CD4-positive, CD25-positive, alpha-beta regulatory T cell (primary cell): ENCODE data around the gene ZNF226. TPM values are rescaled to one million over a fixed set of nuclear protein-coding genes. Genes with fewer than 3 reads are reported as not detected.
"Not testable (repeated sequence)": the region's sequence is repeated elsewhere in the genome, so short reads cannot be mapped to it uniquely, and the experiment has no call there.

Experiments used
- ATAC-seq, 2 donors: fragments of 150-1000 bp; cut with Tn5 transposase; one replicate each; pipeline ENCODE4 v1.10.0; 2021; ENCODE audit warnings: low read depth in 2 of 2, moderate number of reproducible peaks in 2 of 2, moderate library complexity in 1 of 2
- DNase-seq, 3 donors: peaks; one replicate each; pipeline versions ENCODE4 v3.0.0 to v3.0.0-alpha.2; 2012 to 2022; ENCODE audit warnings: mixed read lengths in 1 of 3
- H3K27ac ChIP-seq: one replicate; pipeline ENCODE4 v1.7.0; 2013; ENCODE audit warnings: mild to moderate bottlenecking, low read length; ENCODE audit not compliant: insufficient read depth, poor library complexity, severe bottlenecking
- H3K27me3 ChIP-seq: one replicate; pipeline ENCODE4 v1.7.0; 2013; ENCODE audit warnings: low read length; ENCODE audit not compliant: control insufficient read depth, insufficient read depth
- H3K36me3 ChIP-seq: one replicate; pipeline ENCODE4 v1.7.0; 2013; ENCODE audit warnings: mild to moderate bottlenecking, low read length, moderate library complexity; ENCODE audit not compliant: control insufficient read depth, insufficient read depth
- H3K4me1 ChIP-seq: 2 replicates; pipeline ENCODE4 v1.7.0; 2013; ENCODE audit warnings: mild to moderate bottlenecking, low read length; ENCODE audit not compliant: insufficient read depth, control insufficient read depth, poor library complexity, severe bottlenecking
- H3K4me3 ChIP-seq: one replicate; pipeline ENCODE4 v1.7.0; 2013; ENCODE audit warnings: low read depth, mild to moderate bottlenecking, low read length, moderate library complexity
- H3K9me3 ChIP-seq, 2 experiments: 1 replicate in 1 of 2; 2 replicates in 1 of 2; pipeline ENCODE4 v1.7.0; 2013; ENCODE audit warnings: low read length in 2 of 2, mild to moderate bottlenecking in 1 of 2, moderate library complexity in 1 of 2; ENCODE audit not compliant: control insufficient read depth in 2 of 2
- H3K27ac Mint-ChIP-seq, 3 donors: one replicate each; pipeline ENCODE4 v1.8.0; 2020 to 2022; ENCODE audit warnings: mild to moderate bottlenecking in 3 of 3, mixed read lengths in 3 of 3, moderate library complexity in 2 of 3
- H3K27me3 Mint-ChIP-seq: one replicate; pipeline ENCODE4 v1.8.0; 2022; ENCODE audit warnings: mild to moderate bottlenecking, mixed read lengths
- H3K36me3 Mint-ChIP-seq: one replicate; pipeline ENCODE4 v1.8.0; 2020; ENCODE audit warnings: mixed read lengths
- H3K4me1 Mint-ChIP-seq, 4 donors: one replicate each; pipeline ENCODE4 v1.8.0; 2020 to 2022; ENCODE audit warnings: mixed read lengths in 4 of 4, mild to moderate bottlenecking in 1 of 4
- H3K4me3 Mint-ChIP-seq, 4 donors: one replicate each; pipeline ENCODE4 v1.8.0; 2020 to 2022; ENCODE audit warnings: mild to moderate bottlenecking in 4 of 4, mixed read lengths in 4 of 4, moderate library complexity in 3 of 4
- H3K9me3 Mint-ChIP-seq, 7 donors: one replicate each; pipeline ENCODE4 v1.8.0; 2020 to 2022; ENCODE audit warnings: mixed read lengths in 7 of 7, mild to moderate bottlenecking in 3 of 7, moderate library complexity in 2 of 7
- polyA plus RNA-seq, 4 donors: library from polyadenylated mRNA; unstranded; fragments of 300-500 nt; fragmentation: Illumina TruSeq; gene quantifications; one replicate each; pipeline ENCODE4 v1.2.3, GENCODE V29; 2021
- total RNA-seq: library from RNA; stranded (reverse); gene quantifications from one replicate; pipeline ENCODE4 v1.2.3, GENCODE V29; 2022

The ZNF226 gene
- total and polyA plus RNA-seq, 5 donors from 2014 or later, result 11.5 to 41.3 (median 27.6) TPM

DNA sequence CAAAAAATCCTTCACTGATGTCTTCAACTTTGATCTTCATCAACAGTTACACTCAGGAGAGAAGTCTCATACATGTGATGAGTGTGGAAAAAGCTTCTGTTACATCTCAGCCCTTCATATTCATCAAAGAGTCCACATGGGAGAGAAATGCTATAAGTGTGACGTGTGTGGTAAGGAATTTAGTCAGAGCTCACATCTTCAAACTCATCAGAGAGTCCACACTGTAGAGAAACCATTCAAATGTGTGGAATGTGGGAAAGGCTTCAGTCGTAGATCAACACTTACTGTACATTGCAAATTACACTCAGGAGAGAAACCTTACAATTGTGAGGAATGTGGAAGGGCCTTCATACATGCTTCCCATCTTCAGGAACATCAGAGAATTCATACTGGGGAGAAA, 8.4 kb upstream of the ZNF226 start:
- H3K36me3 ChIP-seq, result peaks cover 60% of the 10 kb centered on the region
- ATAC-seq (no peak), DNase-seq (no peak)
- no peak overlapping the region for H3K4me3 ChIP-seq
- no peak overlapping the region for H3K27ac ChIP-seq
- Mint-ChIP-seq H3K4me1 (no peaks in the 10 kb centered on the region), H3K27ac (no peak overlapping the region), H3K27me3 (no peaks in the 10 kb centered on the region), H3K9me3 (peaks cover 6 to 70% (median 34%) of the 10 kb centered on the region in 7 donors), H3K4me3 (no peak overlapping the region), H3K36me3 (peaks cover 55% of the 10 kb centered on the region)
- H3K27me3 ChIP-seq, result no peaks in the 10 kb centered on the region
- H3K4me1 ChIP-seq, result no peaks in the 10 kb centered on the region
- peaks cover 65 to 82% of the 10 kb centered on the region in 2 experiments for H3K9me3 ChIP-seq

DNA sequence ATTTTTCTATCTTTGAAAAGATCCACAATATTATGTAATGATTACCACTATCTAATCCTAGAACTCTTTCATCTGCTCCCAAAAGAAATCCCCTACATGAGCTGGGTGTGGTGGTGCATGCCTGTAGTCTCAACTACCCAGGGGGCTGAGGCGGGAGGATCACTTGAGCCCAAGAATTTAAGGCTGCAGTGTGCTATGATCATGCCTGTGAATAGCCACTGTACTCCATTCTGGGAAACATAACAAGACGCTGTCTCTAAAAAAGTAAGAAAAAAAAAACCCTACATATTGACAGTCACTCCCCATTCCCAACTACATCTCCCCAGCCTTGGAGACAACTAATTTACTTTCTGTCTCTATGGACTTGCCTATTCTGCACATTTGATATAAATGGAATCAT, 1.1 kb upstream of the ZNF226 start:
- no peaks in the 10 kb centered on the region for H3K27me3 Mint-ChIP-seq
- peaks cover 5 to 57% (median 33%) of the 10 kb centered on the region in 7 donors for H3K9me3 Mint-ChIP-seq
- DNase-seq (no peak), ATAC-seq (no peak)
- peaks cover 15 to 39% (median 25%) of the 10 kb centered on the region in 4 donors for H3K4me1 Mint-ChIP-seq
- H3K36me3 Mint-ChIP-seq, result peaks cover 26% of the 10 kb centered on the region
- peak overlapping the region in 2 of 4 donors; percentile 96 to 98 for H3K4me3 Mint-ChIP-seq
- H3K9me3 ChIP-seq, result peaks cover 35 to 54% of the 10 kb centered on the region in 2 experiments
- no peak overlapping the region for H3K4me3 ChIP-seq
- H3K27ac ChIP-seq, result no peak overlapping the region
- no peaks in the 10 kb centered on the region for H3K27me3 ChIP-seq
- peaks cover 10% of the 10 kb centered on the region for H3K4me1 ChIP-seq
- peak overlapping the region in 1 of 3 donors; percentile 33 for H3K27ac Mint-ChIP-seq
- peaks cover 23% of the 10 kb centered on the region for H3K36me3 ChIP-seq

DNA sequence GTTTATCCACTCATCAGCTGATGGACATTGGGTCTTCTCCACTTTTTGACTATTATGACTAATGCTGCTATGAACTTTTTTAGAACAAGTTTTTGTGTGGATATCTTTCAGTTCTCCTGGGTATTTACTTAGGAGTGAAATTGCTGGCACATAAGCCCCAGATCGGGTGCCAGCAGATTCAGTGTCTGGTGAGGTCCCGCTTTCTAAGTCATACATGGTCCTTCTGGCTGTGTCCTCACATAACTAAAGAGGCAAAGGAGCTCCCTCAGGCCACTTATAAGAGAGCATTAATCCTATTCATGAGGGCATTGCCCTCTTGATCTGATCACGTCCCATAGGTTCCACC, 600 bp upstream of the ZNF226 start:
- no peak for ATAC-seq

GRCh38 chr19:44170660-44171059, 5.8 kb downstream of the ZNF226 start:
- peaks cover 84% of the 10 kb centered on the region for H3K36me3 Mint-ChIP-seq
- not testable (repeated sequence) for ATAC-seq, H3K4me1 ChIP-seq, H3K27ac Mint-ChIP-seq, H3K27ac ChIP-seq, DNase-seq, H3K27me3 Mint-ChIP-seq, H3K4me3 Mint-ChIP-seq, H3K27me3 ChIP-seq, H3K4me3 ChIP-seq
- H3K4me1 Mint-ChIP-seq, result peaks cover 7 to 24% (median 14%) of the 10 kb centered on the region in 4 donors
- H3K9me3 Mint-ChIP-seq, result peaks cover 4 to 76% (median 49%) of the 10 kb centered on the region in 7 donors
- H3K9me3 ChIP-seq, result peaks cover 69 to 80% of the 10 kb centered on the region in 2 experiments
- H3K36me3 ChIP-seq, result peaks cover 91% of the 10 kb centered on the region

More for the DNA sequence above, 600 bp upstream of the ZNF226 start:
- peak overlapping the region; percentile 95 for H3K4me3 ChIP-seq
- peaks cover 30% of the 10 kb centered on the region for H3K36me3 Mint-ChIP-seq
- H3K27ac Mint-ChIP-seq, result peak overlapping the region in 2 of 3 donors; percentile 98
- DNase-seq, result no peak
- H3K36me3 ChIP-seq, result peaks cover 28% of the 10 kb centered on the region
- H3K4me3 Mint-ChIP-seq, result peak overlapping the region; percentile 96 to 98 (median 97)
- H3K27me3 ChIP-seq, result no peaks in the 10 kb centered on the region
- H3K4me1 Mint-ChIP-seq, result peaks cover 15 to 39% (median 25%) of the 10 kb centered on the region in 4 donors
- peak overlapping the region; percentile 71 for H3K27ac ChIP-seq
- peaks cover 5 to 57% (median 34%) of the 10 kb centered on the region in 7 donors for H3K9me3 Mint-ChIP-seq
- no peaks in the 10 kb centered on the region for H3K27me3 Mint-ChIP-seq
- H3K4me1 ChIP-seq, result peaks cover 10% of the 10 kb centered on the region
- peaks cover 33 to 54% of the 10 kb centered on the region in 2 experiments for H3K9me3 ChIP-seq

- Histone ChIP-seq H3K4me1 (no peaks in the 10 kb centered on the region), H3K36me3 (peaks cover 53% of the 10 kb centered on the region), H3K27me3 (no peaks in the 10 kb centered on the region), H3K27ac (no peak overlapping the region), H3K9me3 (peaks cover 94 to 98% of the 10 kb centered on the region in 2 experiments), H3K4me3 (no peak overlapping the region)
- DNase-seq, result no peak
- Mint-ChIP-seq H3K27ac (no peak overlapping the region), H3K36me3 (peaks cover 60% of the 10 kb centered on the region), H3K4me1 (no peaks in the 10 kb centered on the region), H3K9me3 (peaks cover 2 to 90% (median 50%) of the 10 kb centered on the region in 7 donors), H3K27me3 (no peaks in the 10 kb centered on the region), H3K4me3 (no peak overlapping the region)
- ATAC-seq, result no peak
These were observed 11.7 kb downstream of the ZNF226 start for GRCh38 chr19:44176590-44176989.

- H3K36me3 Mint-ChIP-seq, result peaks cover 20% of the 10 kb centered on the region
- H3K36me3 ChIP-seq, result peaks cover 9% of the 10 kb centered on the region
- H3K4me3 Mint-ChIP-seq, result no peak overlapping the region
- H3K4me1 Mint-ChIP-seq, result no peaks in the 10 kb centered on the region
- peaks cover 0 to 81% (median 38%) of the 10 kb centered on the region in 7 donors for H3K9me3 Mint-ChIP-seq
- no peaks in the 10 kb centered on the region for H3K27me3 Mint-ChIP-seq
- H3K27me3 ChIP-seq, result no peaks in the 10 kb centered on the region
- H3K27ac Mint-ChIP-seq, result no peak overlapping the region
- peaks cover 76 to 97% of the 10 kb centered on the region in 2 experiments for H3K9me3 ChIP-seq
- H3K4me3 ChIP-seq, result no peak overlapping the region
- ATAC-seq, result no peak
- no peaks in the 10 kb centered on the region for H3K4me1 ChIP-seq
- no peak overlapping the region for H3K27ac ChIP-seq
- DNase-seq, result no peak
These were observed 16.1 kb downstream of the ZNF226 start for GRCh38 chr19:44180968-44181367.

DNA sequence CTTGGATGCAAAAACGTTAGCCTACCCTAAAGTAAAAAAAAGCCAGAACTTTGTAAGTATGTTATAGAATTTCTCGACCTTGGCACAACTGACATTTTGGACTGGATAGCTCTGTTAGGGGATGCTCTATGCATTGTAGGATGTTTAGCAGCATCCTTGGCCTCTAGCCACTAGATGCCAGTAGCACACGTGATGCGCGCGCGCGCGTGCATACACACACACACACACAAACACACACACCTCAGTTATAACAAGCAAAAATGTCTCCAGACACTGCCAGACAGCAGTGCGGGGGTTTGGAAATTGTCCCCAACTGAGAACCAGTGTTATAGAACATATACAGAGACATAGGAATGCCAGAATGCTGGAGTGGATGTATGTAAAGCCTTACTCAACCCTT, 17.2 kb downstream of the ZNF226 start:
- H3K27ac Mint-ChIP-seq, result no peak overlapping the region
- Histone ChIP-seq H3K36me3 (no peaks in the 10 kb centered on the region), H3K27me3 (no peaks in the 10 kb centered on the region), H3K27ac (no peak overlapping the region), H3K4me1 (no peaks in the 10 kb centered on the region), H3K9me3 (peaks cover 73 to 94% of the 10 kb centered on the region in 2 experiments), H3K4me3 (no peak overlapping the region)
- H3K36me3 Mint-ChIP-seq, result peaks cover 10% of the 10 kb centered on the region
- H3K9me3 Mint-ChIP-seq, result peaks cover 0 to 78% (median 30%) of the 10 kb centered on the region in 7 donors
- H3K27me3 Mint-ChIP-seq, result no peaks in the 10 kb centered on the region
- no peaks in the 10 kb centered on the region for H3K4me1 Mint-ChIP-seq
- no peak for DNase-seq
- H3K4me3 Mint-ChIP-seq, result no peak overlapping the region
- ATAC-seq, result no peak

DNA sequence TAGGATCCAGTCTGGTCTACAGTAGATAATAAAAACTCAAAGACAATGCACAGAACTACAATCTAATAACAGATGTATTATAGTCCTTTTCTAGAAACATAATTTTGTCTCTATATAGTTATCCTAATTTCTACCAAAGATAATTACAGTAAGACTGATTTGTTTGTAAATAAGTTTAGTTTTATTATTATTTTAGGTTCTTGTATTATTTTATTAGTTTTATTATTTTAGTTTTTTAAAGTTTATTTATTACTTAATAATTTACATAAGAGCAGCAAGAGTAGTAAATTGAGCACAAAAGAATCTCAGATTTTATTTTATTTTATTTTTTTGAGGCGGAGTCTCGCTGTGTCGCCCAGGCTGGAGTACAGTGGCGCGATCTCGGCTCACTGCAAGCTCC, 25.1 kb downstream of the ZNF226 start:
- no peak overlapping the region for H3K27ac Mint-ChIP-seq

More for the DNA sequence above, 25.1 kb downstream of the ZNF226 start:
- Histone ChIP-seq H3K27ac (no peak overlapping the region), H3K36me3 (no peaks in the 10 kb centered on the region), H3K27me3 (no peaks in the 10 kb centered on the region), H3K4me3 (no peak overlapping the region), H3K4me1 (no peaks in the 10 kb centered on the region), H3K9me3 (peaks cover 56 to 58% of the 10 kb centered on the region in 2 experiments)
- Mint-ChIP-seq H3K4me1 (no peaks in the 10 kb centered on the region), H3K36me3 (peaks cover 12% of the 10 kb centered on the region), H3K4me3 (no peak overlapping the region), H3K27me3 (peaks cover 5% of the 10 kb centered on the region), H3K9me3 (peaks cover 0 to 62% (median 35%) of the 10 kb centered on the region in 7 donors)
- ATAC-seq, result no peak
- DNase-seq, result no peak
